ENCODE measurements around the gene SYT1. TPM values are rescaled to one million over a fixed set of nuclear protein-coding genes. Genes with fewer than 3 reads are reported as not detected.

SYT1 gene
- total and polyA plus RNA-seq, 2 donors (not counting 3 experiments of a cell fraction or from before 2014, with no cell fraction given) = 3.2 to 15.3 TPM

GRCh38 chr12:79191391-79191790 lies 326.8 kb downstream of the SYT1 start:
- no peak for DNase-seq (ENCODE audit: low read depth, low spot score)
- BruUV-seq (replicated peaks) = no TSS peak
- no peaks in the 10 kb centered on the region for H3K36me3 ChIP-seq (ENCODE audit: control insufficient read depth in 2 of 2, extremely low read depth in 1 of 2, insufficient read depth in 2 of 2, low read length in 2 of 2)

DNA sequence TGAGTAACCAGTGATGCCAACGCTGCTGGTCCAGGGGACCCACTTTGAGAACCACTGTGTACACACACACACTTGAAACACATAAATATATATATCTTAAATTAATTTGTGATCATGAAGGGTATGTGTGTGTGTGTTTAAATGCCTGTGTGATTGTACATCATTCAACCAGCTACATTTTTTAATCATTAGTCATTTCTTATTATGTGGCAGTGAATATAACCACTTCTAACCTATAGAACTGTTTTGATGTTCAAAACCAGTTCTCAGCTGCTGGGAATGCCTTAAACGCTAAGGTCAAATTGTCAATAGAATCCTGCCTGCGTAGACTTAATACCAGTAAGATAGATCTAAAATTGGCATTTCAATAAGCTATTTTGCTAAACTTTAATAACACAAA lies 330.0 kb downstream of the SYT1 start:
- no peaks in the 10 kb centered on the region for H3K36me3 ChIP-seq (ENCODE audit: control insufficient read depth in 2 of 2, extremely low read depth in 1 of 2, insufficient read depth in 2 of 2, low read length in 2 of 2)
- H3K4me1 ChIP-seq (ENCODE audit: control insufficient read depth, extremely low read depth, insufficient read depth, low read length) = no peaks in the 10 kb centered on the region
- no peak overlapping the region for H2AFZ ChIP-seq (ENCODE audit: low read depth, low read length)
- DNase-seq (ENCODE audit: low read depth, low spot score) (no peak), FAIRE-seq (no peak)
- H3K79me2 ChIP-seq (ENCODE audit: control insufficient read depth, insufficient read depth, low read length) = no peaks in the 10 kb centered on the region
- intact Hi-C loops (cut with micrococcal nuclease) = no loop called here
- ChIA-PET CTCF (interaction anchor here (1.0 to 3.0 kb wide), 5 partner anchors 11 to 724 kb away, joined by 3 to 8 read pairs (median 4); no protein-coding TSS in a partner anchor), POLR2A (no interaction called here)
- TF ChIP-seq JUN (IDR thresholded peaks at IDR 0.05; ENCODE audit: borderline replicate concordance, insufficient read depth, insufficient read length, low read depth) (no peak), GATA2 (IDR thresholded peaks at IDR 0.05; ENCODE audit: insufficient read depth, insufficient read length, low read depth, low read length) (no peak), POLR2A (IDR thresholded peaks at IDR 0.05; ENCODE audit: low read depth, low read length) (no peak), MAX (IDR thresholded peaks at IDR 0.05; ENCODE audit: insufficient read depth, insufficient read length) (no peak), FOS (IDR thresholded peaks at IDR 0.05; ENCODE audit: borderline replicate concordance, insufficient read depth, low read length) (no peak), POLR2AphosphoS5 (IDR thresholded peaks at IDR 0.05; ENCODE audit: insufficient read depth, low read depth, low read length) (no peak), MYC (IDR thresholded peaks at IDR 0.05; ENCODE audit: low read depth, low read length) (no peak), EZH2 (IDR thresholded peaks at IDR 0.05; ENCODE audit: borderline replicate concordance, low read depth, low read length, severe bottlenecking) (no peak)
- TF ChIP-seq, protein P1, sequence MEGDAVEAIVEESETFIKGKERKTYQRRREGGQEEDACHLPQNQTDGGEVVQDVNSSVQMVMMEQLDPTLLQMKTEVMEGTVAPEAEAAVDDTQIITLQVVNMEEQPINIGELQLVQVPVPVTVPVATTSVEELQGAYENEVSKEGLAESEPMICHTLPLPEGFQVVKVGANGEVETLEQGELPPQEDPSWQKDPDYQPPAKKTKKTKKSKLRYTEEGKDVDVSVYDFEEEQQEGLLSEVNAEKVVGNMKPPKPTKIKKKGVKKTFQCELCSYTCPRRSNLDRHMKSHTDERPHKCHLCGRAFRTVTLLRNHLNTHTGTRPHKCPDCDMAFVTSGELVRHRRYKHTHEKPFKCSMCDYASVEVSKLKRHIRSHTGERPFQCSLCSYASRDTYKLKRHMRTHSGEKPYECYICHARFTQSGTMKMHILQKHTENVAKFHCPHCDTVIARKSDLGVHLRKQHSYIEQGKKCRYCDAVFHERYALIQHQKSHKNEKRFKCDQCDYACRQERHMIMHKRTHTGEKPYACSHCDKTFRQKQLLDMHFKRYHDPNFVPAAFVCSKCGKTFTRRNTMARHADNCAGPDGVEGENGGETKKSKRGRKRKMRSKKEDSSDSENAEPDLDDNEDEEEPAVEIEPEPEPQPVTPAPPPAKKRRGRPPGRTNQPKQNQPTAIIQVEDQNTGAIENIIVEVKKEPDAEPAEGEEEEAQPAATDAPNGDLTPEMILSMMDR (IDR thresholded peaks at IDR 0.05; ENCODE audit: extremely low read depth in 1 of 2, insufficient read depth in 1 of 2, low read depth in 1 of 2, low read length in 2 of 2) = no peak
- no peaks in the 10 kb centered on the region for H3K9me3 ChIP-seq (replicated peaks; ENCODE audit: control insufficient read depth, insufficient read depth, low read length)
- BruUV-seq (replicated peaks) = no TSS peak
- H3K4me2 ChIP-seq (ENCODE audit: insufficient read depth, low read length) = no peak overlapping the region
- no peak overlapping the region for H3K27ac ChIP-seq (ENCODE audit: insufficient read depth, low read depth, low read length)
- H3K9me1 ChIP-seq (replicated peaks; ENCODE audit: control insufficient read depth, extremely low read depth, insufficient read depth, low read length) = no peaks in the 10 kb centered on the region
- no peaks in the 10 kb centered on the region for H4K20me1 ChIP-seq (replicated peaks; ENCODE audit: control insufficient read depth, extremely low read depth, insufficient read depth, low read length)
- no peak overlapping the region for H3K9ac ChIP-seq (replicated peaks; ENCODE audit: extremely low read depth, insufficient read depth, low read length)
- H3K27me3 ChIP-seq (ENCODE audit: control insufficient read depth in 2 of 2, insufficient read depth in 2 of 2, low read length in 2 of 2) = no peaks in the 10 kb centered on the region
- no peak overlapping the region for H3K4me3 ChIP-seq (replicated peaks in 1 of 3; ENCODE audit: insufficient read depth in 1 of 3, low read depth in 1 of 3, low read length in 3 of 3)
- dilution Hi-C loops (cut with MboI; ENCODE audit: extremely low pct_ligation_motif_present, low sequenced_read_pairs) = no loop called here

More at GRCh38 chr12:79191391-79191790, 326.8 kb downstream of the SYT1 start:
- Histone ChIP-seq H3K4me2 (ENCODE audit: insufficient read depth, low read length) (no peak overlapping the region), H3K4me3 (replicated peaks in 1 of 3; ENCODE audit: insufficient read depth in 1 of 3, low read depth in 1 of 3, low read length in 3 of 3) (no peak overlapping the region), H3K9me3 (replicated peaks; ENCODE audit: control insufficient read depth, insufficient read depth, low read length) (no peaks in the 10 kb centered on the region), H3K79me2 (ENCODE audit: control insufficient read depth, insufficient read depth, low read length) (no peaks in the 10 kb centered on the region), H2AFZ (ENCODE audit: low read depth, low read length) (no peak overlapping the region), H3K4me1 (ENCODE audit: control insufficient read depth, extremely low read depth, insufficient read depth, low read length) (no peaks in the 10 kb centered on the region), H3K9me1 (replicated peaks; ENCODE audit: control insufficient read depth, extremely low read depth, insufficient read depth, low read length) (no peaks in the 10 kb centered on the region), H3K27ac (ENCODE audit: insufficient read depth, low read depth, low read length) (no peak overlapping the region), H4K20me1 (replicated peaks; ENCODE audit: control insufficient read depth, extremely low read depth, insufficient read depth, low read length) (no peaks in the 10 kb centered on the region), H3K9ac (replicated peaks; ENCODE audit: extremely low read depth, insufficient read depth, low read length) (no peak overlapping the region), H3K27me3 (ENCODE audit: control insufficient read depth in 2 of 2, insufficient read depth in 2 of 2, low read length in 2 of 2) (no peaks in the 10 kb centered on the region)
- FAIRE-seq = no peak
- TF ChIP-seq POLR2AphosphoS5 (IDR thresholded peaks at IDR 0.05; ENCODE audit: insufficient read depth, low read depth, low read length) (no peak), EZH2 (IDR thresholded peaks at IDR 0.05; ENCODE audit: borderline replicate concordance, low read depth, low read length, severe bottlenecking) (no peak), JUN (IDR thresholded peaks at IDR 0.05; ENCODE audit: borderline replicate concordance, insufficient read depth, insufficient read length, low read depth) (no peak), MAX (IDR thresholded peaks at IDR 0.05; ENCODE audit: insufficient read depth, insufficient read length) (no peak), FOS (IDR thresholded peaks at IDR 0.05; ENCODE audit: borderline replicate concordance, insufficient read depth, low read length) (no peak)
- ChIA-PET POLR2A (no interaction called here), CTCF (no interaction called here)
- intact Hi-C loops (cut with micrococcal nuclease) (no loop called here), dilution Hi-C loops (cut with MboI; ENCODE audit: extremely low pct_ligation_motif_present, low sequenced_read_pairs) (no loop called here)

Data from endothelial cell of umbilical vein (primary cell).